ENCODE data around the gene PPP1R13B. TPM values are rescaled to one million over a fixed set of nuclear protein-coding genes. Genes with fewer than 3 reads are reported as not detected.

The PPP1R13B gene
- total and polyA plus RNA-seq, 12 donors = 21.6 to 124 (median 75.5) TPM

- intact Hi-C loops (cut with DNase I) = no loop called here
- DNase-seq (no peak), ATAC-seq (peak in 2 of 8 donors; percentile 1 to 6)
- H3K4me1 ChIP-seq = peaks cover 4 to 59% (median 26%) of the 10 kb centered on the region in 9 donors
- WGBS, 2 donors = 42 to 47% methylated on average over 12 of the region's 12 CpGs
- peak overlapping the region in 8 of 10 donors; percentile 10 to 42 (median 34) for H3K27ac ChIP-seq
- no peak for TF ChIP-seq CTCF (IDR thresholded peaks at IDR 0.05)
- H3K9me3 ChIP-seq = no peaks in the 10 kb centered on the region
- peaks cover 0 to 95% (median 54%) of the 10 kb centered on the region in 9 donors for H3K36me3 ChIP-seq
- no peaks in the 10 kb centered on the region for H3K27me3 ChIP-seq
- no peak overlapping the region for H3K4me3 ChIP-seq
These were observed 112.4 kb downstream of the PPP1R13B start for GRCh38 chr14:103735022-103735421.

DNA sequence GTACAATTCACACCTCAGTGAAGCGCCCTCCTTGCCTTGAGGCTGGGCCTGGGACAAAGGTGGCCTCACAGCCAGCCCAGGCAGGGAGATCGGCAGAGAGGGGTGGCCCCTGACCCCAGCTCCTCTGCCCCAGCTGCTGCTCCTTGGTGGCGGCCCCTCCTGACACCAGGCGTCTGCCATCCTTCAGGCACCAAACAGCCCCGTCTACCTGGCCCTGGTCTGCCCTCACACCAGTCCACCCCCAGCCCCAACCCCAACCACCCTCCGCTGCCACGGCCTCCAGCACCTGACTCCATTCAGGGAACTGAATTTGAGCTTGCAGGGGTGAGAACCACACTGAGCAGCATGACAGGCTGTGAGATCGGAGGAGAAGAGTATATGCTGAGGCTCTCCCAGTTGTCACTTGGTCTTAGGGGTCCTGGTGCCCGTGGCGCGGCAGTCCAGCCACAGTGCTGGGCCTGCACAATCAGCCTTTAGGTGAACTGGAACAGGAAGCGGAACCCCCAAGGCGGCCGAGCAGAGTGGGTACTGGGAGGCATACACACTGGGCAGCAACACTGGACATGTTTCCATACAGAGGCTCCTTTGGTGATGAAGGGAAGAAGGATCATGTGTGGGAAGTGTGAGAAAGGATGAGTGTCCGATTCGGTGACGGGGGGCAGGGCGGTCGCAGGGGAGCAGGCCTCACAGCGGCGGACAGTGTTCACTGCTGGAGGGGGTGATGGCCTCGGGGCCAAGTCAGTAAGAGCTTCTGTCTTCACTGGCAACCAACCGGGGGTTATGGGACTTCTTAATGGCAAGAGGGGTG lies 113.1 kb downstream of the PPP1R13B start:
- Histone ChIP-seq H3K27ac (peak overlapping the region in 2 of 10 donors; percentile 30 to 42), H3K4me1 (peaks cover 4 to 66% (median 33%) of the 10 kb centered on the region in 9 donors), H3K9me3 (no peaks in the 10 kb centered on the region), H3K4me3 (no peak overlapping the region), H3K36me3 (peaks cover 0 to 95% (median 55%) of the 10 kb centered on the region in 9 donors), H3K27me3 (no peaks in the 10 kb centered on the region)
- no peak for TF ChIP-seq CTCF (IDR thresholded peaks at IDR 0.05)
- ATAC-seq = no peak
- WGBS, 2 donors = 91% methylated on average over 23 of the region's 23 CpGs
- intact Hi-C loops (cut with DNase I) = no loop called here
- DNase-seq = no peak

GRCh38 chr14:103733651-103734050 lies 113.7 kb downstream of the PPP1R13B start:
- no peak for ATAC-seq
- H3K4me1 ChIP-seq = peaks cover 4 to 73% (median 36%) of the 10 kb centered on the region in 9 donors
- intact Hi-C loops (cut with DNase I) = no loop called here
- 92% methylated on average over 14 of the region's 14 CpGs for WGBS, 2 donors
- H3K27me3 ChIP-seq = no peaks in the 10 kb centered on the region
- no peak overlapping the region for H3K4me3 ChIP-seq
- peaks cover 0 to 95% (median 55%) of the 10 kb centered on the region in 9 donors for H3K36me3 ChIP-seq
- no peak overlapping the region for H3K27ac ChIP-seq
- DNase-seq = no peak
- no peak for TF ChIP-seq CTCF (IDR thresholded peaks at IDR 0.05)
- H3K9me3 ChIP-seq = no peaks in the 10 kb centered on the region

GRCh38 chr14:103732868-103733620 lies 114.3 kb downstream of the PPP1R13B start:
- Histone ChIP-seq H3K9me3 (no peaks in the 10 kb centered on the region), H3K4me3 (no peak overlapping the region), H3K4me1 (peaks cover 4 to 76% (median 36%) of the 10 kb centered on the region in 9 donors), H3K27me3 (no peaks in the 10 kb centered on the region), H3K36me3 (peaks cover 0 to 95% (median 56%) of the 10 kb centered on the region in 9 donors), H3K27ac (peak overlapping the region in 2 of 10 donors; percentile 25)
- ATAC-seq (no peak), DNase-seq (no peak)
- intact Hi-C loops (cut with DNase I) = no loop called here
- 72 to 77% methylated on average over 9 of the region's 9 CpGs for WGBS, 2 donors
- no peak for TF ChIP-seq CTCF (IDR thresholded peaks at IDR 0.05)
